ENCODE results near the gene FRMD3. TPM values are rescaled to one million over a fixed set of nuclear protein-coding genes. Genes with fewer than 3 reads are reported as not detected.
"Not testable (repeated sequence)": the region's sequence is repeated elsewhere in the genome, so short reads cannot be mapped to it uniquely, and the experiment has no call there.

FRMD3 gene
- total and polyA plus RNA-seq, 2 donors (not counting 3 experiments of a cell fraction or from before 2014, with no cell fraction given): 3.0 to 6.1 TPM

- CTCF ChIA-PET: no interaction called here
These were observed 179.2 kb downstream of the FRMD3 start for GRCh38 chr9:83359039-83359438.

DNA sequence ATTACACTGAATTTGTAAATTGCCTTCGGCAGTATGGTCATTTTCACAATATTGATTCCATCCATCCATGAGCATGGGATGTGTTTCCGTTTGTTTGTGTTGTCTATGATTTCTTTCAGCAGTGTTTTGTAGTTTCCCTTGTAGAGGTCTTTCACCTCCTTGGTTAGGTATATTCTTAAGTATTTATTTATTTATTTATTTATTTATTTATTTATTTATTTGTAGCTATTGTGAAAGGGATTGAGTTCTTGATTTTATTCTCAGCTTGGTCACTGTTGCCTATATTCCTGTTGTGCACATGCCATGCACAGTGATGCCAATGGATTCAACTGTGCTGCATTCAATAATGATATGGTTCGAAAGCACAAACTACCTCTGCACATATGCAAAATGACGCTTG, 179.7 kb downstream of the FRMD3 start:
- H3K4me1 ChIP-seq (ENCODE audit: control insufficient read depth, extremely low read depth, insufficient read depth, low read length); dilution Hi-C loops (cut with MboI; ENCODE audit: extremely low pct_ligation_motif_present, low sequenced_read_pairs); intact Hi-C loops (cut with micrococcal nuclease): not testable (repeated sequence)

More at GRCh38 chr9:83359039-83359438, 179.2 kb downstream of the FRMD3 start:
- dilution Hi-C loops (cut with MboI; ENCODE audit: extremely low pct_ligation_motif_present, low sequenced_read_pairs): no loop called here
- TF ChIP-seq POLR2AphosphoS5 (IDR thresholded peaks at IDR 0.05; ENCODE audit: insufficient read depth, low read depth, low read length) (no peak), FOS (IDR thresholded peaks at IDR 0.05; ENCODE audit: borderline replicate concordance, insufficient read depth, low read length) (no peak), EZH2 (IDR thresholded peaks at IDR 0.05; ENCODE audit: borderline replicate concordance, low read depth, low read length, severe bottlenecking) (no peak), POLR2A (IDR thresholded peaks at IDR 0.05; ENCODE audit: low read depth, low read length) (no peak), MAX (IDR thresholded peaks at IDR 0.05; ENCODE audit: insufficient read depth, insufficient read length) (no peak), GATA2 (IDR thresholded peaks at IDR 0.05; ENCODE audit: insufficient read depth, insufficient read length, low read depth, low read length) (no peak), MYC (IDR thresholded peaks at IDR 0.05; ENCODE audit: low read depth, low read length) (no peak)
- BruUV-seq (replicated peaks): no TSS peak
- intact Hi-C loops (cut with micrococcal nuclease): no loop called here
- Histone ChIP-seq H3K27me3 (ENCODE audit: control insufficient read depth in 2 of 2, insufficient read depth in 2 of 2, low read length in 2 of 2) (no peaks in the 10 kb centered on the region), H3K36me3 (ENCODE audit: control insufficient read depth in 2 of 2, extremely low read depth in 1 of 2, insufficient read depth in 2 of 2, low read length in 2 of 2) (no peaks in the 10 kb centered on the region), H3K4me1 (ENCODE audit: control insufficient read depth, extremely low read depth, insufficient read depth, low read length) (no peaks in the 10 kb centered on the region), H3K9me1 (replicated peaks; ENCODE audit: control insufficient read depth, extremely low read depth, insufficient read depth, low read length) (no peaks in the 10 kb centered on the region), H3K9me3 (replicated peaks; ENCODE audit: control insufficient read depth, insufficient read depth, low read length) (no peaks in the 10 kb centered on the region), H3K9ac (replicated peaks; ENCODE audit: extremely low read depth, insufficient read depth, low read length) (no peak overlapping the region), H2AFZ (ENCODE audit: low read depth, low read length) (no peak overlapping the region), H4K20me1 (replicated peaks; ENCODE audit: control insufficient read depth, extremely low read depth, insufficient read depth, low read length) (no peaks in the 10 kb centered on the region), H3K4me3 (replicated peaks in 1 of 3; ENCODE audit: insufficient read depth in 1 of 3, low read depth in 1 of 3, low read length in 3 of 3) (no peak overlapping the region), H3K4me2 (ENCODE audit: insufficient read depth, low read length) (no peak overlapping the region), H3K79me2 (ENCODE audit: control insufficient read depth, insufficient read depth, low read length) (no peaks in the 10 kb centered on the region), H3K27ac (ENCODE audit: insufficient read depth, low read depth, low read length) (no peak overlapping the region)
- FAIRE-seq (no peak), DNase-seq (ENCODE audit: low read depth, low spot score) (no peak)
- POLR2A ChIA-PET: no interaction called here

More for the DNA sequence above, 179.7 kb downstream of the FRMD3 start:
- H3K9me3 ChIP-seq (replicated peaks; ENCODE audit: control insufficient read depth, insufficient read depth, low read length); H3K79me2 ChIP-seq (ENCODE audit: control insufficient read depth, insufficient read depth, low read length); H3K36me3 ChIP-seq (ENCODE audit: control insufficient read depth in 2 of 2, extremely low read depth in 1 of 2, insufficient read depth in 2 of 2, low read length in 2 of 2); CTCF ChIA-PET; H3K27me3 ChIP-seq (ENCODE audit: control insufficient read depth in 2 of 2, insufficient read depth in 2 of 2, low read length in 2 of 2); H3K4me2 ChIP-seq (ENCODE audit: insufficient read depth, low read length); H2AFZ ChIP-seq (ENCODE audit: low read depth, low read length); H4K20me1 ChIP-seq (replicated peaks; ENCODE audit: control insufficient read depth, extremely low read depth, insufficient read depth, low read length); H3K27ac ChIP-seq (ENCODE audit: insufficient read depth, low read depth, low read length); H3K4me3 ChIP-seq (replicated peaks in 1 of 3; ENCODE audit: insufficient read depth in 1 of 3, low read depth in 1 of 3, low read length in 3 of 3); FAIRE-seq; H3K9me1 ChIP-seq (replicated peaks; ENCODE audit: control insufficient read depth, extremely low read depth, insufficient read depth, low read length); H3K9ac ChIP-seq (replicated peaks; ENCODE audit: extremely low read depth, insufficient read depth, low read length); DNase-seq (ENCODE audit: low read depth, low spot score); POLR2A ChIA-PET; BruUV-seq (replicated peaks): not testable (repeated sequence)

Data from endothelial cell of umbilical vein (primary cell).